ENCODE measurements around the gene MAIP1.
"Not testable (repeated sequence)": the region's sequence is repeated elsewhere in the genome, so short reads cannot be mapped to it uniquely, and the experiment has no call there.

DNA sequence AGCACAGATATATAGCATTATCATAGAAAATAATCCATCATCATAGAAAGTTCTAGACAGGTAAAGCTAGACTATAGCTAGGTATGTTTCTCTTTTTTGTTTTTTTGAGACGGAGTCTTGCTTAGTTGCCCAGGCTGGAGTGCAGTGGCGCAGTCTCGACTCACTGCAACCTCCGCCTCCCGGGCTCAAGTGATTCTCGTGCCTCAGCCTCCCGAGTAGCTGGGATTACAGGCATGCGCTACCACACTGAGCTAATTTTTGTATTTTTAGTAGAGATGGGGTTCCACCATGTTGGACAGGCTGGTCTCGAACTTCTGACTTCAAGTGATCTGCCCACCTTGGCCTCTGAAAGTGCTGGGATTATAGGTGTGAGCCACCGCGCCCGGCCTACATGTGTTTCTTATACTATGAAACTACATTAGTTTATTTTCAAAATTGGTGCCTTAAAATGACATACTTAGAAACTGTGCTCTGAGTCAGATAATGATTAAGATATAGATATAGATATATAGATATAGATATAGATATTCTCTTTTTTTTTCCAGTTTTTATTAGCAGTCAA lies 42.7 kb upstream of the MAIP1 start:
- TF ChIP-seq, protein P1, sequence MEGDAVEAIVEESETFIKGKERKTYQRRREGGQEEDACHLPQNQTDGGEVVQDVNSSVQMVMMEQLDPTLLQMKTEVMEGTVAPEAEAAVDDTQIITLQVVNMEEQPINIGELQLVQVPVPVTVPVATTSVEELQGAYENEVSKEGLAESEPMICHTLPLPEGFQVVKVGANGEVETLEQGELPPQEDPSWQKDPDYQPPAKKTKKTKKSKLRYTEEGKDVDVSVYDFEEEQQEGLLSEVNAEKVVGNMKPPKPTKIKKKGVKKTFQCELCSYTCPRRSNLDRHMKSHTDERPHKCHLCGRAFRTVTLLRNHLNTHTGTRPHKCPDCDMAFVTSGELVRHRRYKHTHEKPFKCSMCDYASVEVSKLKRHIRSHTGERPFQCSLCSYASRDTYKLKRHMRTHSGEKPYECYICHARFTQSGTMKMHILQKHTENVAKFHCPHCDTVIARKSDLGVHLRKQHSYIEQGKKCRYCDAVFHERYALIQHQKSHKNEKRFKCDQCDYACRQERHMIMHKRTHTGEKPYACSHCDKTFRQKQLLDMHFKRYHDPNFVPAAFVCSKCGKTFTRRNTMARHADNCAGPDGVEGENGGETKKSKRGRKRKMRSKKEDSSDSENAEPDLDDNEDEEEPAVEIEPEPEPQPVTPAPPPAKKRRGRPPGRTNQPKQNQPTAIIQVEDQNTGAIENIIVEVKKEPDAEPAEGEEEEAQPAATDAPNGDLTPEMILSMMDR (IDR thresholded peaks at IDR 0.05), result not testable (repeated sequence)
- TF ChIP-seq POLR2A (IDR thresholded peaks at IDR 0.05), result not testable (repeated sequence)
